Astrocyte (in vitro differentiated cells and primary cell): Measurements from ENCODE around the gene ARHGEF17. TPM values are rescaled to one million over a fixed set of nuclear protein-coding genes. Genes with fewer than 3 reads are reported as not detected.

Experiments
- DNase-seq: peaks from one replicate; pipeline ENCODE4 v3.0.0-alpha.2; 2010; ENCODE audit warnings: low read depth
- FAIRE-seq: peaks from 2 replicates; lab custom pipeline; 2011; peaks lifted over from hg19 to GRCh38; lab: Jason Lieb, UNC
- H2AFZ ChIP-seq: 2 replicates; pipeline ENCODE4 v1.6.0; 2012; ENCODE audit warnings: low read depth, low read length, inconsistent platforms
- H3K27ac ChIP-seq: 2 replicates; pipeline ENCODE4 v1.5.1; 2011; ENCODE audit warnings: low read depth, low read length, inconsistent platforms
- H3K27me3 ChIP-seq: 2 replicates; pipeline ENCODE4 v1.6.0; 2011; ENCODE audit warnings: low read length, inconsistent platforms; ENCODE audit not compliant: insufficient read depth
- H3K36me3 ChIP-seq: 2 replicates; pipeline ENCODE4 v1.5.1; 2011; ENCODE audit warnings: low read length, inconsistent platforms; ENCODE audit not compliant: insufficient read depth
- H3K4me1 ChIP-seq: 2 replicates; pipeline ENCODE4 v1.5.1; 2011; ENCODE audit warnings: low read length, inconsistent platforms; ENCODE audit not compliant: insufficient read depth
- H3K4me2 ChIP-seq: 2 replicates; pipeline ENCODE4 v1.6.0; 2012; ENCODE audit warnings: low read length, inconsistent platforms
- H3K4me3 ChIP-seq: 2 replicates; pipeline ENCODE4 v1.5.1; 2011; ENCODE audit warnings: low read depth, mild to moderate bottlenecking, low read length, inconsistent platforms; ENCODE audit not compliant: insufficient read depth
- H3K79me2 ChIP-seq: 2 replicates; pipeline ENCODE4 v1.6.0; 2012; ENCODE audit warnings: mild to moderate bottlenecking, low read length, inconsistent platforms; ENCODE audit not compliant: insufficient read depth
- H3K9ac ChIP-seq: 2 replicates; pipeline ENCODE4 v1.6.0; 2012; ENCODE audit warnings: mild to moderate bottlenecking, low read length, inconsistent platforms
- H3K9me3 ChIP-seq: 2 replicates; pipeline ENCODE4 v1.5.1; 2012; ENCODE audit warnings: low read depth, mild to moderate bottlenecking, low read length, inconsistent platforms; ENCODE audit not compliant: insufficient read depth
- H4K20me1 ChIP-seq: 2 replicates; pipeline ENCODE4 v1.6.0; 2012; ENCODE audit warnings: low read length, inconsistent platforms; ENCODE audit not compliant: insufficient read depth
- H3K27ac Mint-ChIP-seq: one replicate; pipeline ENCODE4 v1.8.0; 2021; ENCODE audit warnings: mild to moderate bottlenecking, mixed read lengths; ENCODE audit not compliant: unreplicated experiment
- H3K27me3 Mint-ChIP-seq: one replicate; pipeline ENCODE4 v1.8.0; 2021; ENCODE audit warnings: low read depth, mixed read lengths; ENCODE audit not compliant: unreplicated experiment
- H3K36me3 Mint-ChIP-seq: one replicate; pipeline ENCODE4 v1.8.0; 2021; ENCODE audit warnings: low read depth, mixed read lengths; ENCODE audit not compliant: unreplicated experiment
- H3K4me1 Mint-ChIP-seq: one replicate; pipeline ENCODE4 v1.8.0; 2021; ENCODE audit warnings: low read depth, mixed read lengths; ENCODE audit not compliant: unreplicated experiment
- H3K4me3 Mint-ChIP-seq: one replicate; pipeline ENCODE4 v1.8.0; 2021; ENCODE audit warnings: mild to moderate bottlenecking, moderate library complexity, mixed read lengths; ENCODE audit not compliant: unreplicated experiment
- H3K9me3 Mint-ChIP-seq: one replicate; pipeline ENCODE4 v1.8.0; 2021; ENCODE audit warnings: mild to moderate bottlenecking, mixed read lengths; ENCODE audit not compliant: unreplicated experiment
- EZH2 ChIP-seq: IDR thresholded peaks from 2 replicates; pipeline ENCODE4 v1.6.1; 2012; ENCODE audit warnings: mild to moderate bottlenecking, low read length, inconsistent platforms; ENCODE audit not compliant: insufficient read depth
- total RNA-seq: library from RNA; stranded (reverse); gene quantifications from 2 replicates; pipeline ENCODE4 v1.2.1, GENCODE V29; 2021
- TF ChIP-seq, protein P1 (sequence below): IDR thresholded peaks from 2 replicates; pipeline ENCODE4 v1.5.1; 2011; ENCODE audit warnings: low read depth, mild to moderate bottlenecking, inconsistent platforms, low read length, moderate library complexity; ENCODE audit not compliant: insufficient read depth

The ARHGEF17 gene
- total RNA-seq, 1 donor from 2014 or later: 66.4 TPM

DNA sequence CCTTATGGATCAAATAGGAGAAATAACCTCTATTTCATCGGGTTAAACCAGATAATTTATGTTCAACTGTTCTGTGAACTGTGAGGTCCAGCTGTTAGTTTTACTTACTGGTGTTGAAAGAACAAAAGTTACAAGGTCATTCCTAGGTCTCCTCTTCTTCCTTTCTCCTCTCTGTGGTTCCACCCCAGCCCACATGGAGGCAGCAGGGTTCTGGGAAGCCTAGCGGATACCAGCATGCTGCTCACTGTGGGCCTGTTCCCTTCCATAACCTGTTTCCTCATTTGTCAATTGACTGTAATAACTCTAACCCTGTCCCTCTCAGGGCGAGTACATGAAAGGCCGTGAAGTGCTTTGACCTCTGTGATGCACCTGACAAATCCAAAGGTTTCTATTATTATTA lies 96.0 kb downstream of the ARHGEF17 start:
- Histone ChIP-seq H3K9me3 (no peaks in the 10 kb centered on the region), H3K4me3 (no peak overlapping the region), H3K27me3 (no peaks in the 10 kb centered on the region), H3K9ac (no peak overlapping the region), H2AFZ (no peak overlapping the region), H3K36me3 (no peaks in the 10 kb centered on the region), H3K79me2 (no peaks in the 10 kb centered on the region), H3K27ac (no peak overlapping the region), H3K4me2 (no peak overlapping the region), H3K4me1 (peaks cover 12% of the 10 kb centered on the region), H4K20me1 (peaks cover 3% of the 10 kb centered on the region)
- Mint-ChIP-seq H3K36me3 (peaks cover 16% of the 10 kb centered on the region), H3K4me3 (no peak overlapping the region), H3K9me3 (no peaks in the 10 kb centered on the region), H3K27me3 (no peaks in the 10 kb centered on the region), H3K4me1 (peaks cover 16% of the 10 kb centered on the region), H3K27ac (no peak overlapping the region)
- TF ChIP-seq EZH2: no peak
- TF ChIP-seq, protein P1, sequence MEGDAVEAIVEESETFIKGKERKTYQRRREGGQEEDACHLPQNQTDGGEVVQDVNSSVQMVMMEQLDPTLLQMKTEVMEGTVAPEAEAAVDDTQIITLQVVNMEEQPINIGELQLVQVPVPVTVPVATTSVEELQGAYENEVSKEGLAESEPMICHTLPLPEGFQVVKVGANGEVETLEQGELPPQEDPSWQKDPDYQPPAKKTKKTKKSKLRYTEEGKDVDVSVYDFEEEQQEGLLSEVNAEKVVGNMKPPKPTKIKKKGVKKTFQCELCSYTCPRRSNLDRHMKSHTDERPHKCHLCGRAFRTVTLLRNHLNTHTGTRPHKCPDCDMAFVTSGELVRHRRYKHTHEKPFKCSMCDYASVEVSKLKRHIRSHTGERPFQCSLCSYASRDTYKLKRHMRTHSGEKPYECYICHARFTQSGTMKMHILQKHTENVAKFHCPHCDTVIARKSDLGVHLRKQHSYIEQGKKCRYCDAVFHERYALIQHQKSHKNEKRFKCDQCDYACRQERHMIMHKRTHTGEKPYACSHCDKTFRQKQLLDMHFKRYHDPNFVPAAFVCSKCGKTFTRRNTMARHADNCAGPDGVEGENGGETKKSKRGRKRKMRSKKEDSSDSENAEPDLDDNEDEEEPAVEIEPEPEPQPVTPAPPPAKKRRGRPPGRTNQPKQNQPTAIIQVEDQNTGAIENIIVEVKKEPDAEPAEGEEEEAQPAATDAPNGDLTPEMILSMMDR: peak; percentile 45
- DNase-seq (no peak), FAIRE-seq (no peak)

DNA sequence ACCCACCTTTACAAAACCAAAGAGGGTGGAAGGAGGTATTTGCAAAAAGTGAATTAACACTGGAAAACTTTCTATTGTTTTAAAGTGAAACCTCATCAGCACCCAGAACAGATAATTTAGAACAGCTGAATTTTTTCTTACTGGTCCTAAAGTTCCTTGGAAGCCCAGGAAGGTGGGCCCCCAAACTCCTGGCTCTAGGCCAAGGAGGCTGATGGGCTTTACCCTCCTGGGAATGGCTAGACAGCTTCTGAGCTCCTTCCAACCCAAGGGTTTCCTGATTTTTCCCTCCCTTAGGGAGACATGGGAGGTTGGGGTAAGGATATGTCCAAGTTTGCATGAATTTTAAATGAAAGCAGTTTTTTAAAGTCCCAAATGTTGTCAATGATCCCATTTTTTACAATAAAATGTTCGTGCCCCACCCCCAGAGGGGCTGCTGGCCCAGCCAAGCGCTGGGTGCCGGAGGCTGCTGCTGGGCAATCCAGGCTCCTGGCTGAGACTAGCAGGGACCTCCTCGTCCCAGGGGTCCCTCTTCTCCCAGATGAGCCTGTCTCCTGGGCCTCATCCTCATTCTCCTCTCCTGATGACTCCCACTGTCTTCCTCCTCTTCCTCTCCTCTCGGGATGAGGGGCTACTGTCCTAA lies 96.5 kb downstream of the ARHGEF17 start:
- no peak overlapping the region for H2AFZ ChIP-seq
- DNase-seq (no peak), FAIRE-seq (no peak)
- Mint-ChIP-seq H3K4me3 (no peak overlapping the region), H3K27ac (no peak overlapping the region), H3K9me3 (no peaks in the 10 kb centered on the region), H3K4me1 (peaks cover 16% of the 10 kb centered on the region), H3K27me3 (no peaks in the 10 kb centered on the region), H3K36me3 (peaks cover 21% of the 10 kb centered on the region)
- no peaks in the 10 kb centered on the region for H3K9me3 ChIP-seq
- no peak overlapping the region for H3K4me2 ChIP-seq
- peaks cover 6% of the 10 kb centered on the region for H4K20me1 ChIP-seq
- TF ChIP-seq EZH2: no peak
- TF ChIP-seq, protein P1: no peak
- H3K36me3 ChIP-seq: no peaks in the 10 kb centered on the region
- no peaks in the 10 kb centered on the region for H3K79me2 ChIP-seq
- peaks cover 6% of the 10 kb centered on the region for H3K4me1 ChIP-seq
- no peak overlapping the region for H3K4me3 ChIP-seq
- no peak overlapping the region for H3K27ac ChIP-seq
- H3K27me3 ChIP-seq: no peaks in the 10 kb centered on the region
- no peak overlapping the region for H3K9ac ChIP-seq

DNA sequence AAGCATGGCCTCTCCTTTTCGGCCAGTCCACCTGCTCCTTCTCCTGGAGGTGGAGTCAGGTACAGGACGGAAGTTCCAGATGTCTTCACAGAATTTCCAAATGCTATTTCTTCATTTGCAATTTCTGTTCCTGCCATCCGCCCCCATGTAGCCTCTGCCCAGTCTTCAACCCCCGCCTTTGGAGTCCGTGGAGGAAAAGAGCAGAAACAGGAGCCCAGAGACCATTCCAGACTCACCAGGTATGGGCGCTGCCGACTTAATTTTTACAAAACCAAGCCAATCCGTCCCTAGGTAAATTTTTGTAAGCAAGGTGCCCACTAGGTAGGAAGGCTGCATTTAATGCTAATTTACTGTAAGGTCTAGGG lies 97.1 kb downstream of the ARHGEF17 start:
- no peaks in the 10 kb centered on the region for H3K79me2 ChIP-seq
- Mint-ChIP-seq H3K4me3 (no peak overlapping the region), H3K36me3 (peaks cover 24% of the 10 kb centered on the region), H3K27ac (no peak overlapping the region), H3K9me3 (no peaks in the 10 kb centered on the region), H3K27me3 (no peaks in the 10 kb centered on the region), H3K4me1 (peaks cover 16% of the 10 kb centered on the region)
- FAIRE-seq (no peak), DNase-seq (no peak)
- no peak for TF ChIP-seq EZH2
- H3K27ac ChIP-seq: no peak overlapping the region
- H2AFZ ChIP-seq: no peak overlapping the region
- H4K20me1 ChIP-seq: peaks cover 6% of the 10 kb centered on the region
- no peaks in the 10 kb centered on the region for H3K9me3 ChIP-seq
- no peaks in the 10 kb centered on the region for H3K27me3 ChIP-seq
- no peaks in the 10 kb centered on the region for H3K36me3 ChIP-seq
- H3K9ac ChIP-seq: no peak overlapping the region
- no peak overlapping the region for H3K4me2 ChIP-seq
- no peak overlapping the region for H3K4me3 ChIP-seq
- peaks cover 5% of the 10 kb centered on the region for H3K4me1 ChIP-seq
